MCF 10A (cell line): Measurements from ENCODE around the gene SAMSN1. TPM values are rescaled to one million over a fixed set of nuclear protein-coding genes. Genes with fewer than 3 reads are reported as not detected.
A peak's percentile ranks its signal among the peaks of the same experiment; 100 is the strongest.

ENCODE experiments used
- BruUV-seq: library from RNA; stranded (reverse); fragments of 400-500 nt; replicated peaks from 2 replicates; lab custom pipeline; 2021; lab: Mats Ljungman, UMichigan
- CTCF ChIA-PET: fragments of 300-600 bp; sonication (Branson Sonifier 250); formaldehyde crosslinking; extraction: SDS; loops from one replicate; lab custom pipeline; 2021; ENCODE audit warnings: antibody characterized with exemption, inconsistent platforms; lab: Yijun Ruan, JAX
- POLR2A ChIA-PET: fragments of 300-600, 350-650 bp; sonication (Branson Sonifier 250); formaldehyde crosslinking; extraction: SDS; loops from one replicate; lab custom pipeline; 2020; ENCODE audit warnings: antibody characterized with exemption, inconsistent platforms; lab: Yijun Ruan, JAX
- DNase-seq: peaks from one replicate; pipeline ENCODE4 v3.0.0-alpha.2; 2018; ENCODE audit not compliant: unreplicated experiment
- H3K27ac Mint-ChIP-seq: one replicate; pipeline ENCODE4 v1.8.0; 2022; ENCODE audit warnings: mild to moderate bottlenecking, low read depth, mixed read lengths; ENCODE audit not compliant: unreplicated experiment
- H3K27me3 Mint-ChIP-seq: one replicate; pipeline ENCODE4 v1.8.0; 2022; ENCODE audit warnings: mixed read lengths; ENCODE audit not compliant: insufficient read depth, unreplicated experiment
- H3K36me3 Mint-ChIP-seq: one replicate; pipeline ENCODE4 v1.8.0; 2022; ENCODE audit warnings: mild to moderate bottlenecking, moderate library complexity, mixed read lengths; ENCODE audit not compliant: insufficient read depth, unreplicated experiment
- H3K4me1 Mint-ChIP-seq: one replicate; pipeline ENCODE4 v1.8.0; 2022; ENCODE audit warnings: mixed read lengths; ENCODE audit not compliant: insufficient read depth, unreplicated experiment
- H3K4me3 Mint-ChIP-seq: one replicate; pipeline ENCODE4 v1.8.0; 2022; ENCODE audit warnings: mild to moderate bottlenecking, moderate library complexity, mixed read lengths; ENCODE audit not compliant: unreplicated experiment
- H3K9me3 Mint-ChIP-seq: one replicate; pipeline ENCODE4 v1.8.0; 2022; ENCODE audit warnings: mixed read lengths; ENCODE audit not compliant: unreplicated experiment
- intact Hi-C: fragments of 100-400 bp; cut with micrococcal nuclease; formaldehyde crosslinking; loops from 2 replicates; pipeline ENCODE4 v1.14.1; 2022
- total RNA-seq: library from RNA; stranded (reverse); gene quantifications from 2 replicates; pipeline ENCODE4 v1.2.3, GENCODE V29; 2022
- TF ChIP-seq, protein P1 (sequence below): fragments of 200-600 bp; IDR thresholded peaks from one replicate; pipeline ENCODE4 v1.8.0; 2022; ENCODE audit warnings: antibody characterized with exemption, mild to moderate bottlenecking; ENCODE audit not compliant: unreplicated experiment

SAMSN1 gene
- total RNA-seq, 1 experiment from 2014 or later, result 2.3 TPM

- H3K36me3 Mint-ChIP-seq, result peaks cover under 1% of the 10 kb centered on the region
- TF ChIP-seq, protein P1, sequence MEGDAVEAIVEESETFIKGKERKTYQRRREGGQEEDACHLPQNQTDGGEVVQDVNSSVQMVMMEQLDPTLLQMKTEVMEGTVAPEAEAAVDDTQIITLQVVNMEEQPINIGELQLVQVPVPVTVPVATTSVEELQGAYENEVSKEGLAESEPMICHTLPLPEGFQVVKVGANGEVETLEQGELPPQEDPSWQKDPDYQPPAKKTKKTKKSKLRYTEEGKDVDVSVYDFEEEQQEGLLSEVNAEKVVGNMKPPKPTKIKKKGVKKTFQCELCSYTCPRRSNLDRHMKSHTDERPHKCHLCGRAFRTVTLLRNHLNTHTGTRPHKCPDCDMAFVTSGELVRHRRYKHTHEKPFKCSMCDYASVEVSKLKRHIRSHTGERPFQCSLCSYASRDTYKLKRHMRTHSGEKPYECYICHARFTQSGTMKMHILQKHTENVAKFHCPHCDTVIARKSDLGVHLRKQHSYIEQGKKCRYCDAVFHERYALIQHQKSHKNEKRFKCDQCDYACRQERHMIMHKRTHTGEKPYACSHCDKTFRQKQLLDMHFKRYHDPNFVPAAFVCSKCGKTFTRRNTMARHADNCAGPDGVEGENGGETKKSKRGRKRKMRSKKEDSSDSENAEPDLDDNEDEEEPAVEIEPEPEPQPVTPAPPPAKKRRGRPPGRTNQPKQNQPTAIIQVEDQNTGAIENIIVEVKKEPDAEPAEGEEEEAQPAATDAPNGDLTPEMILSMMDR, result no peak
- BruUV-seq, result TSS peak; percentile 30
- peak overlapping the region; percentile 63 for H3K27ac Mint-ChIP-seq
- intact Hi-C loops, result no loop called here
- DNase-seq, result no peak
- POLR2A ChIA-PET, result interaction anchor here (0.6 to 5.3 kb wide), 4 partner anchors 10 to 60 kb away, joined by 3 to 31 read pairs (median 6); no protein-coding TSS in a partner anchor
- peaks cover 15% of the 10 kb centered on the region for H3K4me1 Mint-ChIP-seq
- no peaks in the 10 kb centered on the region for H3K27me3 Mint-ChIP-seq
- peaks cover 11% of the 10 kb centered on the region for H3K9me3 Mint-ChIP-seq
- CTCF ChIA-PET, result interaction anchor here (0.6 kb wide), 1 partner anchor 22 kb away, joined by 3 read pairs; no protein-coding TSS in a partner anchor
- no peak overlapping the region for H3K4me3 Mint-ChIP-seq
Measured at GRCh38 chr21:14592296-14593000, 46.3 kb upstream of the SAMSN1 start.

DNA sequence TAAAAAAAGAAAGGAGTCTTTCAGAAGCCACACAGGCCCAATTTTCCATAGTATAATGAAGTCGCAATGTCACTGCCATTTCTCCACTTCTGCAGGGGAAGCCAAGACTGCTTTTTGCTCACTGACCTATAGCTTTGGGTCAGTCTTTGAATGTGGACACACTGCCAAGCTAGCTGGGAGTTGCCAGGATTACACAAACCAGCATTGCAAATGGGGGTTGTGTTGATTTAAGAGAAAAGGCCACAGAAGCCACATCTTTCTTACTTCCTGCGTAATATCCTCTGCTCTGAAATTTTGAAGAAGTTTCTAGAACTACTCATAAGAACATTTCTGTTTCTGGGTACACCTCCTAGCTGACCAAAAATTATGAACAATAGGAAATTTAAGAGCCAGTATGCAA lies 45.8 kb upstream of the SAMSN1 start:
- ChIA-PET CTCF (interaction anchor here (0.6 kb wide), 1 partner anchor 22 kb away, joined by 3 read pairs; no protein-coding TSS in a partner anchor), POLR2A (interaction anchor here (0.6 to 5.3 kb wide), 6 partner anchors 11 to 60 kb away, joined by 3 to 31 read pairs (median 4); no protein-coding TSS in a partner anchor)
- TF ChIP-seq, protein P1, result no peak
- Mint-ChIP-seq H3K4me3 (no peak overlapping the region), H3K36me3 (peaks cover 6% of the 10 kb centered on the region), H3K27me3 (no peaks in the 10 kb centered on the region), H3K27ac (peak overlapping the region; percentile 63), H3K9me3 (peaks cover 7% of the 10 kb centered on the region), H3K4me1 (peaks cover 15% of the 10 kb centered on the region)
- intact Hi-C loops, result no loop called here
- DNase-seq, result peak; percentile 88
- BruUV-seq, result no TSS peak

GRCh38 chr21:14591377-14591776 lies 45.3 kb upstream of the SAMSN1 start:
- BruUV-seq, result no TSS peak
- no peaks in the 10 kb centered on the region for H3K27me3 Mint-ChIP-seq
- H3K4me3 Mint-ChIP-seq, result no peak overlapping the region
- H3K36me3 Mint-ChIP-seq, result peaks cover 6% of the 10 kb centered on the region
- peak overlapping the region; percentile 63 for H3K27ac Mint-ChIP-seq
- H3K4me1 Mint-ChIP-seq, result peaks cover 15% of the 10 kb centered on the region
- peak; percentile 39 for DNase-seq
- TF ChIP-seq, protein P1, result no peak
- POLR2A ChIA-PET, result interaction anchor here (0.9 to 5.3 kb wide), 5 partner anchors 11 to 26 kb away, joined by 3 to 31 read pairs (median 5); no protein-coding TSS in a partner anchor
- peaks cover 7% of the 10 kb centered on the region for H3K9me3 Mint-ChIP-seq
- intact Hi-C loops, result no loop called here
- CTCF ChIA-PET, result no interaction called here

DNA sequence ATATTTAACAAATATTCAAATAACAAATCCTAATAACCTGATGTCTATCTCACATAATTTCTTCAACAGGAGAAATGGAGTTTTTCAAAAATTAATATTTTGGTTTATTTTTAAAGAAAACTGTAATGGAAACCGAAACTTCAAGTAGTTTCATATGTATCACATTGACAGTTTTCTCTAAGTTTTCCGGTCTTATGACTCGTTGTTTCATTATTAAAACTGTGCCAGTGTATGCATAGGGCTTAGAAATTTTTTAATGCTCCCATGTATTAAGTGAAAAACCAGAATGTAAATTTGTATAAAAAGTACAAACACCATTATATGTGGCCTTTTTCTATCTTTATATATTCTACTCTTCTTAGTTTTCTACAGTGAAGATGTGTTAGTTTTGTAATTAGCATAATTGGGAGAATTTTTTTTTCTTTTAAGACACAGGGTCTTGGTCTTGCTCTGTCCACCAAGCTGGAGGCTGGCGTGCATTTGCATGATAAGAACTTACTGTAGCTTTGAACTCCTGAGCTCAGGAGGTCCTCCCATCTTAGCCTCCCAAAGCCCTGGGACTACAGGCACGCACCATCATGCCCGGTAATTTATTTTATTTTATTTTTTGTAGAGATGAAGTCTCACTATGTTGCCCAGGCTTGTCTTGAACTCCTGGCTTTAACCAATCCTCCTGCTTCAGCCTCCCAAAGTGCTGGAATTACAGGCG lies 43.9 kb upstream of the SAMSN1 start:
- ChIA-PET POLR2A (interaction anchor here (5.3 kb wide), 1 partner anchor 13 kb away, joined by 31 read pairs; no protein-coding TSS in a partner anchor), CTCF (no interaction called here)
- Mint-ChIP-seq H3K27me3 (no peaks in the 10 kb centered on the region), H3K4me1 (peaks cover 15% of the 10 kb centered on the region), H3K36me3 (peaks cover 6% of the 10 kb centered on the region), H3K27ac (no peak overlapping the region), H3K9me3 (peaks cover 6% of the 10 kb centered on the region), H3K4me3 (no peak overlapping the region)
- TF ChIP-seq, protein P1, result no peak
- intact Hi-C loops, result no loop called here
- BruUV-seq, result no TSS peak
- no peak for DNase-seq
